NCI-H2196 treated with DMSO at 0.1 percent for 48 hours (cell line): Measurements from ENCODE around the gene C1orf53.
"Not testable (repeated sequence)": the region's sequence is repeated elsewhere in the genome, so short reads cannot be mapped to it uniquely, and the experiment has no call there.

Source experiments
- DNase-seq: peaks from one replicate; lab custom pipeline; 2025; ENCODE audit not compliant: unreplicated experiment; lab: John Stamatoyannopoulos, UW

Gene C1orf53

DNA sequence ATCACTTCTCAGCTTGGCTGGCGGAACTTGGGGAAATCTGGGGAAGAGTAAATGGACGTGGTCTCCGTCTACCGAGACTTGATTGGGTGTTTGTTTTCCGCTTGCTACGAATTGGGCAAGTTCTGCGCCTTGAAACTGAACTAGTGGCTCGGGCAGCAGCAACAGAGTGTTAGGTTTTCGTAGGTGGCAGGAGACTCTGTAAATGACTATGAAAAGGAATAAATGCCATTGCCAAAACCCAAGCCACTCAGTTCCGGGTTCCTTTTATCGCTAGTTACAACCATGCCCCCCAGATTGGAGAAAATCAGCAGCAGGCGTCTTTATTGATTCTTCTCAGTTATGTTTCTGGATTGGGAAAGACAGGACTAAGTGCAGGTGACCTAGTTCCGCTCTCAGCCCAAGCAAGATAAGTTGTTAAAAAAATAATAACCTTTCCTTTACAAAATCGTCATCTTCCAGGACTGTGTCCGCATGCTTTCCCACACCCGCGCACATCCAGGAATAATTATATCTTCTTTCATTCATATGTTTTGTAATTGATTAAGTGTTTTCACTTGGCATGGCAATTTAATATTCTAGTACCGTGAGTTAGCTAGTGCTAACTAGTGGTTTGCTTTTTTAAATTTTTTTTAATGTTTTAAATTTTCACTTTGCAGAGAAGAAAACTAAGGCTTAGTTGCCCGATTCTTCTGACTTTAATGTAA is 18.1 kb downstream of the C1orf53 start:
- DNase-seq, result no peak

DNA sequence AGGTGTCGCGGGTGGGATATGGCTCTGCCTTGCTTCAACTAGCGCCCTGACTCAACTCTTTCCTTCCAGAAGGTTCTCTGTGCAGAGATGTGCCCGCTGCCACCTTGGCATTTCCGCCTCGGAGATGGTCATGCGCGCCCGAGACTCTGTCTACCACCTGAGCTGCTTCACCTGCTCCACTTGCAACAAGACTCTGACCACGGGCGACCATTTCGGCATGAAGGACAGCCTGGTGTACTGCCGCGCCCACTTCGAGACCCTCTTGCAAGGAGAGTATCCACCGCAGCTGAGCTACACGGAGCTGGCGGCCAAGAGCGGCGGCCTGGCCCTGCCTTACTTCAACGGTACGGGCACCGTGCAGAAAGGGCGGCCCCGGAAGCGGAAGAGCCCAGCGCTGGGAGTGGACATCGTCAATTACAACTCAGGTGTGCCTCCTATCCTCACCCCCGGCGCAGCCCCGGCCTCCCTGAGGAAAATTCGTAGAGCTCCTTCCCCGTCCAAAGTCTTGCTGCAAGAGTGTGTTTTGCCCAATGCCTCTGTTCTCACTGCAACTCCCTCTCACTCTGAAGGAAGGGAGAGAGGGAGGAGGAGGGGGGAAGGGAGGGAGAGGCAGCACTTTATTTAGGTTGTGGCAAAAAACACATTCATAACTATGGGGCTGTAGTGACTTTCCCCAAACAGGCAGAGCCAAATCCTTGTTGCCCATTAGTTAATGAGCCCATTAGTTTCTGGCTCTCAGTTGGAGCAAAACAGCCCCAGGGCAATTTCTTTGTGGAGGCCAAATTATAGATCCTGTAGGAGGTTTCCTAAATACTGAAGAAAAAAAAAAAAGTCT is 19.0 kb downstream of the C1orf53 start:
- DNase-seq, result no peak

DNA sequence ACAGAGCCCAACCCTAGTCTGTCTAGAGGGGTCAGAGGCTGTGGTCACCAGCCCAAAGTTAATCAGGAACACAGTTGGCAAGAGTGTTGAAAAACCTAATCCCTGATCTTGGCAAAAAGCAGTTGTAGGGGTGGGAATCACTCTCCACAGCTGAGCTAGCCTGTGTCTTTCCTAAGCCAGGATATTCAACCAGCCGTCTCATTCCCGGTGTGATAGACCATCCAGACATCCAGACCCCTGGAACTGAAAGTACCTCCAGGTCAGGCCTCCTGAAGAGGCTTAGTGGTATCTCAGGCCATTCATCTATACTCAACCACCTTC is 19.6 kb downstream of the C1orf53 start:
- no peak for DNase-seq

DNA sequence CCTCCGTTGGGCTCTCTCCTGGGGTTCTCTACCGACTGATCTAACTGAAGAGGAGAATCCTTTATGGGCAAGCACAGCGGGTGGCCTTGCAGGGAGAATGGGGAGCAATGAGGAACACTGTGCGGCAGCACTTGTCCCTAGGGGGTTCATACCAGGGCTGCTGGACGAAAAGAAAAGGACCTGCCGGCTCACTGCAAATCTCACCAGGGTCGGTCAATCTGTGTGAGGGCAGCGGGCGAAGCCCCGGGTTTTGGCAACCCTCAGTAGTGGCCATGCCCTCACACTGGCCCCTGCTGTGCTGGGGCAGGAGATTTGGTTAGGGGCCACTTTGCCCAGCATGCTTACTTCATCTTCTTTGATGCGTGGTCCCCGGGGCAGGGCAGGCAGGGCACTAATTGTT is 20.6 kb downstream of the C1orf53 start:
- no peak for DNase-seq

DNA sequence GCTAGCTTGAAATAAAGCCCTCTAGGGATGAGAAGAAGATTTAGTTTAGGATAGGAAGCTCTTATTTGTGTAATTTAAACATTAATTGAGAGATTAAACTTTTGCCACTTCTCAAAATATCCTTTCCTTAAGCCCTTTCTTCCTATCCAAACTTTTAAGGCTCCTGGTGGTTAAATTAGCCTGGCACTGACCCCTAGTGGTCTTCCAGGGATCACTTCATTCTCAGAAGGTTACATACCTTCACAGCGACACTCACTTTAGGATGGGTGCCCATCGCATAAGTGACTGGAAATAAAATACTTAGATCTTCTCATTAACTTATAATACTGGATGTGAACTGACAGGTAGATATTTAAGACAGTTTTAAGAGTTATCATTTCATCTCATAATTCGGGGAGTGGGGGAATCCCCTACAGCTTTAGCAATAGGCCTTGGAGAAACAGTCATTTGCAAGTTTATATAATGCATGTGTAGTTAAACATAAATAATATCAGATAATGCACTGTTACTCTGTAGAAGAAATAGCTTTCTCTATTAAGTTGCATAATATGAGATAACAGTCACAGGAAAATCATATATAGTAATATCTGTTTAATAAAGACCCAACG is 22.2 kb downstream of the C1orf53 start:
- peak; percentile 11 for DNase-seq

DNA sequence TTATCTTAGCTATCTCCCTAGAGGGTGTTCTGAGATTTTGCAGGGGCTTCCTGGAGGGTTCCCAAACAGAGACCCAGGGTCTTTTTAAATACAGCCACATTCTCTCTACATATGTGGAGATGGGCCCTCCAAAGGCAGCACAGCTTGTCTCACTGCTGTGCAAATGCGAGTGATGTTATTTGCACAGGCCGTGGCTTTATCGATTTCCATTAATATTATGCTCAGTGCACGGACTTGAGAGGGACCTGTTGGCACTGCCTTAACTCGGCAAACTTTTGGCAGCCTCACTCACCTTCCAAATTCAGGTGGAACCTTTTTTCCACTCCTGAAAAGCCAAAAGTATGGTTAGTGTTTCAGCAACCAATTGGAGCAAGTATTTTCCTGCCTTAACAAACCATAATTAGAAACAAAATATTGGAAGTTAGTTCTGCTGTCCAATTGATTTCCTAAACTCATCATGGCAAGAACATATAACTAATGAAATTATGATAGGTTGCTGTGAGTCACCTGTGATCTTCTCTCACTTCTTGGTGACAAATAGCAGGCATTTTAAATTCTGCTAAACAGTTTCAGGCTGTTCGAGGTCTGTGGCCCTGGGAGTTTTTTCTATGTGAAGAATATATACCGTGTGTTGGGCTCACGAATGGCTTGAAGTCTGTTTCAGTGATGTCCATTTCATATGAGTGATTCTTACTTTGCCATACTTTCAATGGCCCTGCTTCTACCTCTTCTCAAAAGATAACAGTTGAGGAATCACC is 25.7 kb downstream of the C1orf53 start:
- DNase-seq, result no peak

DNA sequence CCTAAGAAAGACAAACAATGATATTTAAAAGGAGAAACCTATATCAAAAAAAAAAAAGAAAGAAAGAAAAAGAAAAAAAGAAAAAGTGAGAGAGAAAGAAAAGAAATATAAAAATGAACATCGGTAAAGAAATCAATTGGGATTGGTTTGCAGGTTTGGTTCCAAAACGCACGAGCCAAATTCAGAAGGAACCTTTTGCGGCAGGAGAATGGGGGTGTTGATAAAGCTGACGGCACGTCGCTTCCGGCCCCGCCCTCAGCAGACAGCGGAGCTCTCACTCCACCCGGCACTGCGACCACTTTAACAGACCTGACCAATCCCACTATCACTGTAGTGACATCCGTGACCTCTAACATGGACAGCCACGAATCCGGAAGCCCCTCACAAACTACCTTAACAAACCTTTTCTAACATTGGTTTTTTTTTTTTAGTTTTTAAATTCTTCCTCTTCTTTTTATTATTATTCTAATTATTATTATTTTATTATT is 26.5 kb downstream of the C1orf53 start:
- no peak for DNase-seq

DNA sequence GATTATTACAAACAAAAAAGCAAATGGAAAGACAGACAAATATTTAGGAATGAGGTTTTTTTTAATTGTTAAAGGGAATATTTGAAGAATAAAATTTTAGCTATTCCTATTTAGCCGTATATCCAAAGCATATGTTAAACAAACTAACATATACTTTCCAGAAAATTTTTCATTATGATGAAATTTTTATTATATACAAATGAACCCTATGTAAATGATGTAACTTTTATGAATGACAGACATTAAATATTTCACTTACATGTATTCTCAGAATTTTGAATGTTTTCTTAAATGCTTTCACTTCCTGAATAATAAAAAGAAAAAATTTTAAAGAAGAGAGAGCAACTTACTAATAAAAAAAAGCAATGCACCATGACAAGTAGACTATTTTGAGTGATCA is 30.6 kb downstream of the C1orf53 start:
- no peak for DNase-seq

DNA sequence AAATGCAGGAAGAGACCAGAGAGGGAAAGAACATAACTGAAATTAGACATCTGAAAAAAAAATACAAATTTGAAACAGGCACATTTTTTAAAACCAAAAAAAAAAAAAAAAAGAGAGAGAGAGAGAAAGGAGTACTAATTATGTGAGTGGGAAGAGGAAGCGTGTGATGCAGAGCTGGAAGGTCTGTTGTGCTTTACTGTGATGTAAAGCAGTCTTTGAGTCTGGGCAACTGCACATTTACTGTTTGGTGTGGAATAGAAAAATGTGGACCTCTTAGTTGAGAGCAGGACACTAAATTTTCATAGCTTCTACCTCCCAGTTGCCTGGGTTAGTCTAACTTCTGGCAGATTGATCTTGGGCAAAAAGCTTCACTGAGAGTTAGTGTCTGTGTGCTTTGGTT is 31.2 kb downstream of the C1orf53 start:
- DNase-seq, result no peak

DNA sequence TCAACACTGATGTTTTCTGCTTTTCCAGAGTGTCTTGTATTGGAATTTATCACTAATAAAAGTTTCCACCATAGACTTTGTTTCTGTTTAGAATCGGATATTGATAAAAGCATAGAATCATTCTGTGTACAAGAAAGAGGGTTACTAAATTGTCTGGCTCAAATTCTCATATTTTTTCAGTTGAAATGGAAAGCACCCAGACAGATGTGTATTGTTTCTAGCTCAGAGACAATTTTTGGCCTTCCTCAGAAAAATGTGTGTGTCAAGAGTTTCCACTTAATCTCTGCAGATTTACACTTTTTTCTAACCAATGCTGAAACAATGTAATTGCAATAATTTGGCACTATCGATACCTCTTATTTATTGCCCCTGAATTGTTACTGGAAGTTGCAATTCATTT is 35.0 kb downstream of the C1orf53 start:
- no peak for DNase-seq

DNA sequence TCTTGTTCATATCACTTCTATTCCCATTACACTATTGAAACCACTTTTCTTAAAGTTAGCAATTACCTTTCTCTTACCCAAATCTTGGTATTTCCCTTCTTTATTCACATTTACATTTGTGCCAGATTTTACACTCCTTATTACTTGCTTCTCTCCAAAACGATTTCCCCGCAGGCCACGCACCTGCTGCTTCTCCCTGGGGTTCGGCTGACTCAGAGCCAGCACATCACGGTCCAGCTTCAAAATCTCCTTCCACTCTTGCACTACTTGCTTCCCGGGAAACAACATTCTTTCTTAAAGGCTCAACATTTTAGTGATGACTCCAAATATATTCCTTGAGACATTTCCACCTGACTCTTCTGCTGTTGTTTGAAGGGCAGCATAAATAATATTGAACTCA is 35.5 kb downstream of the C1orf53 start:
- no peak for DNase-seq

DNA sequence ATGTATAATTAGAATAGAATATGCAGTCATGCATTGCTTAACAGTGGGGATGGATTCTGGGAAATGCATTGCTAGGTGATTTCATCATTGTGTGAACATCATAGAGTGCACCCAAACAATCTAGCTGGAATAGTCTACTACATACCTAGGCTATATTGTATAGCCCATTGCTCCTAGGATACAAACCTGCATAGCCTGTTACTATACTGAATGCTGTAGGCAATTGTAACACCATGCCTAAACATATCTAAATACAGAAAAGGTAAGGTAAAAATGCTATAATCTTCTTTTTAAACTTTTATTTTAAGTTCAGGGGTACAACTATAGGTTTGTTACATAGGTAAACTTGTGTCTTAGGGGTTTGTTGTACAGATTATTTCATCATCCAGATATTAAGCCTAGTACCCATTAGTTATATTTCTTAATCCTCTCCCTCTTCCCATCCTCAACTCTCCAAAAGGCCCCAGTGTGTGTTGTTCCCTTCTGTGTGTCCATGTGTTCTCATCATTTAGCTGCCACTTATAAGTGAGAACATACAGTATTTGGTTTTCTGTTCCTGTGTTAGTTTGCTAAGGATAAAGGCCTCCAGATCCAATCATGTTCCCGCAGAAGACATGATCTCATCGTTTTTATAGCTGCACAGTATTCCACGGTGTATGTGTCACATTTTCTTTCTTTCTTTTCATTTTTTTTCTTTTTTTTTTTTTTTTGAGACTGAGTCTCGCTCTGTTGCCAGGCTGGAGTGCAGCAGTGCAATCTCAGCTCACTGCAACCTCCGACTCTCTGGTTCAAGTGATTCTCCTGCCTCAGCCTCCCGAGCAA is 36.9 kb downstream of the C1orf53 start:
- DNase-seq, result not testable (repeated sequence)

DNA sequence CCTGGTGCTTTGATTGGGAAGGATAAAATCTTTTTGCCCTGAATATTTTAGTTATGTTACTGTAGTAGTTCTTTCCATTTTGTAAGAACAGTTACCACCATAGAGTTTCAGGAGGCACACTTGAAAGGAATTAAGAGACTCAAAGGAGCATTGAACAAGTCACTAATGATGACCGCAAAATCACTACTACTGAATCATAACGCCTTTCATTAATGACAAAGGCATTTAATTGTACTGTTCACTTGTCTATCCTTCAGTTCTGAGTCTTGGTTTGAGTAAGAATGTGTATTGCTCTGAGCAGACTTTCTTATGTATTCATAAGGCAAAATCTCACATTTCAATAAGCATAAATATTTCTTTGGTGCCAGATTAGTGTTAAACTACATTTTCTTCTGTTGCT is 39.6 kb downstream of the C1orf53 start:
- DNase-seq, result no peak

DNA sequence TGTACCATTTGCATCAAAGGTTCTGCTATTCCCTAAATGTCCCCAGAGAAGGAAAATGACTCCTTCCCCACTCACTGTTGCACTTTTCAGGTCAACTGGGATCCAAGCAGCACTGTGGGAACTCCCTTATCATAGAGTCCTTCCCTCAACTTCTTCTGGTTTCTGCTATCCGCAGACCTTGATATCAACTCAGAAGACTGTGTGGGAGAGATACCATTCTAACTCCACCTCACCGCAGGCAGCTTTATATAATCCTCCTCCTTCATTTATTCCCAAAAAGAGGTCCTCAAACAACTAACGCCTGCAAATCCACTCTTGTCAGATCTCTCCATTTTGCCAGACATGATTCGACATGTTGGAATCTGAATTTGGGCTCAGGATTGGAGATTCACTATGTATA is 42.1 kb downstream of the C1orf53 start:
- no peak for DNase-seq

DNA sequence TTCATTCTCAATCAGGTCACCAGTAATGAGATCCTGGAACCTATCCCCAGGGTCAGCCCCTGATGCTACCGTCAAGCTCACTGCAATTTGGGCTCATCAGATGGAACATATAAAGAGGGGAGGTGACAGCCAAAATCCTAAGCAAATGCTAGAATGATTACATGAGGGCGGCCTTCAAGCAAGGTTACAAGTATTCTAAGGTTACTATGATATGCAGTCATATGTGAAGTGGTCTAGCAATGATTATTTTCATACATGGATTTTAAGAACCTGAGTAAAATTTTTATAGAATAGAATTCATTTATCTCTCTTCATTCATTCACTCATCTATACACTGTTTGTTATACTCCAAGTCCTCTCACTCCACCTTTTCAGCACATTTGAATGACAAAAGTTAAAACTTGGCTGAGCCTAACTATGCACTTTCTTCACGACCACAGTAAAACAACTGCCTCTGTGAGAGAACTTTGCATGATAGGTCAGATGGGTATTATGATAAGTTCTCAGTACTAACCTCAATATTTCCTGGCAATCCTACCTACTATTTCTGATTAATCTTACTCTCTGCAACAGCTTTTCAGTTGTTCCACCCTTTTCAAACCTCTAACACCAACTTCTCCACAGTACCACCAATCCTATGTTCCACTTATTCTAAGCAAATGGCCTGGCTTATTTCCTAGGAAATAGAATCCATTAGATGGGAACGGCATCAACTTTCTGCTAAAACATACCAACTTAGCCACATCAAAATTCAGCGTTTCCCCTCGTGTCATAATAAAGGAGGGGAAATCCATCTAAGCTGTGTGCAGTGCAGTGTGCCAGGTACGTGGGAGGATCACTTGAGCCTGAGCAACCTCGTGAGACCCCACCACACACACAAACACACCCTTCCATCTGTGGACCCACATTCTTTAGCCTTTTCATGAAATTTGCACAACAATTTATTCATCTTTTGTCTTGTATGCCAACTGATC is 46.8 kb downstream of the C1orf53 start:
- DNase-seq, result no peak

DNA sequence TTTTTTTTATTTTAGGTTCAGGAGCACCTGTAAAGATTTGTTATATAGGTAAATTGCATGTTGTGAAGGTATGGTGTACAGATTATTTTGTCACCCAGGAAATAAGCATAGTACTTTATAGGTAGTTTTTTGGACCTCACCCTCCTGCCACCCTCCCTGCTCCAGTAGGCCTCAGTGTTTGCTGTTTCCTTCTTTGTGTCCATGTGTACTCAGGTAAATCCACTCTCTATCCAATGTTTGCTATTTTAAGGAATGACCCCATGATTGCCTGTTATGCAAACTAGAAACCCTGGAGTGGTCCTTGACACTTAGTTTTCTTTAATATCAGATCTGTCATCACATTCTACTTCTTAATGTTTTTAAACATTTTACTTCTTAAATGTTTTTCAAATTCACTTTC is 48.7 kb downstream of the C1orf53 start:
- no peak for DNase-seq

DNA sequence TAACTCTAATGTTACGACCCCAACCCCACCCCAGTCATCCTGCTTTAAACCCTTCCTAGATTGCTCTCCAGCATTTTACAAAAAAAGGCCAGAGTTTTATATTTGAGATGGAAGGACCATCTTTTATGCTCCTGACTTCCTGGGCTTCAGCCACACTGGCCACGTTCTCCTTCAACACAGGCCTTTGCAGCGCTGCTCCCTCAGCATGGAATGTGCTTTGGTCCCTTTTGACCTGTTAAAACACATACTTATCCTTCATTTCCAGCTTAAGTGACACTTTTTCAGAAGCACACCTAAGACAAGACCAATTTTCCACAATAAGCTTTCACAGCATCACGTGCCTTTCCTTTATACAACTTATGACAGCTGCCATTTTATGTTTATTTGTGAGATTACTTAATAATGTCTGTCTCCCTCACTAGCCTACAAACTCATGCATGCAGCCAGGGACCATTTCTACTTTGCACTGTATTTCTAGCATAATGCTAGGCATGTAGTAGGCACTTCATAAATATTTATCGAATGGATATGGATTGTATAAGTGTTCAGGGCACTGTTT is 49.3 kb downstream of the C1orf53 start:
- no peak for DNase-seq

DNA sequence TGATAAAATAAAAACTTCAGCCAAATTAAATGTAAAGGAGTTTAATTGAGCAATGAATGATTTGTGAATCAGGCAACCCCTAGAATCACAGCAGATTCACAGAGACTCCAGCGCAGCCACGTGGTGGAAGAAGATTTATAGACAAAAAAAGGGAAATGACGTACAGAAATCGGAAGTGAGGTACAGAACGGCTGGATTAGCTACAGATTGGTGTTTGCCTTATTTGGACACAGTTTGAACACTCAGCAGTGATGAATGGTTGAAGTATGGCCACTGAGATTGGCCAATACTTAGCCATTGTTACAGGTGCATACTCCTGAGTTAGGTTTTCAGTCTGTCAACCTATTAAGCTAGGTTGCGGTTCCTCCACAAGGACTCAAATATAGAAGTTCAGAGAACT is 51.0 kb downstream of the C1orf53 start:
- not testable (repeated sequence) for DNase-seq
